GM12878 (cell line): Measurements from ENCODE around the gene ATF6B. TPM values are rescaled to one million over a fixed set of nuclear protein-coding genes. Genes with fewer than 3 reads are reported as not detected.

Source experiments
- ATAC-seq: fragments of 200-7000 bp; cut with Tn5 transposase; 3 replicates; pipeline ENCODE4 v1.9.1; 2020; ENCODE audit warnings: mild to moderate bottlenecking, moderate library complexity
- BruUV-seq: library from RNA; stranded (reverse); fragments of 400-500 nt; replicated peaks from 2 replicates; lab custom pipeline; 2021; lab: Mats Ljungman, UMichigan
- CTCF ChIA-PET: fragments of 300-600 bp; sonication (Branson Sonifier 250); formaldehyde crosslinking; extraction: SDS; loops from one replicate; lab custom pipeline; 2021; ENCODE audit warnings: inconsistent platforms; lab: Yijun Ruan, JAX
- POLR2A ChIA-PET: fragments of 350-600 bp; formaldehyde crosslinking; extraction: SDS; loops from one replicate; lab custom pipeline; 2021; ENCODE audit warnings: inconsistent platforms; lab: Charles Lee
- RAD21 ChIA-PET: fragments of 300-600 bp; sonication (Branson Sonifier 250); formaldehyde crosslinking; loops from one replicate; lab custom pipeline; 2023; ENCODE audit warnings: antibody characterized with exemption; ENCODE audit not compliant: unreplicated experiment; lab: Charles Lee
- SMC1A ChIA-PET: fragments of 300-600 bp; sonication (Branson Sonifier 250); formaldehyde crosslinking; loops from one replicate; lab custom pipeline; 2023; ENCODE audit not compliant: unreplicated experiment, uncharacterized antibody; lab: Charles Lee
- DNase-seq: peaks from one replicate; pipeline ENCODE4 v3.0.0-alpha.2; 2011; ENCODE audit warnings: low read depth, low spot score
- FAIRE-seq: peaks from 3 replicates; lab custom pipeline; 2011; peaks lifted over from hg19 to GRCh38; lab: Jason Lieb, UNC
- H2AFZ ChIP-seq: 2 replicates; pipeline ENCODE4 v1.6.0; 2011; ENCODE audit warnings: low read depth, low read length, control low read depth; ENCODE audit not compliant: control insufficient read depth
- H3K27ac ChIP-seq: 2 replicates; pipeline ENCODE4 v1.5.1; 2011; ENCODE audit warnings: control low read depth; ENCODE audit not compliant: control insufficient read depth, insufficient read depth
- H3K27me3 ChIP-seq, 2 experiments: replicated peaks in 1 of 2; 2 replicates each; pipeline versions ENCODE4 v1.6.0 to v1.6.1; 2011; ENCODE audit warnings: low read length in 1 of 2; ENCODE audit not compliant: control insufficient read depth in 2 of 2, insufficient read depth in 2 of 2
- H3K36me3 ChIP-seq, 2 experiments: 2 replicates each; pipeline ENCODE4 v1.5.1; 2011; ENCODE audit warnings: low read length in 1 of 2; ENCODE audit not compliant: control insufficient read depth in 2 of 2, insufficient read depth in 2 of 2
- H3K4me1 ChIP-seq: 2 replicates; pipeline ENCODE4 v1.6.1; 2011; ENCODE audit warnings: mild to moderate bottlenecking, low read length, moderate library complexity, mixed read lengths; ENCODE audit not compliant: control insufficient read depth, insufficient read depth
- H3K4me2 ChIP-seq: 2 replicates; pipeline ENCODE4 v1.6.0; 2011; ENCODE audit warnings: control low read depth; ENCODE audit not compliant: control insufficient read depth, insufficient read depth
- H3K4me3 ChIP-seq: fragments of 200-600 bp; sonication (generic); 2 replicates; pipeline ENCODE4 v1.5.1; 2016
- H3K79me2 ChIP-seq: 2 replicates; pipeline ENCODE4 v1.6.0; 2011; ENCODE audit warnings: low read length; ENCODE audit not compliant: control insufficient read depth, insufficient read depth
- H3K9ac ChIP-seq: 2 replicates; pipeline ENCODE4 v1.8.0; 2011; ENCODE audit warnings: low read length, control low read depth, mixed read lengths; ENCODE audit not compliant: control insufficient read depth, insufficient read depth
- H3K9me3 ChIP-seq: replicated peaks from 3 replicates; pipeline ENCODE4 v1.5.1; 2011; ENCODE audit warnings: mild to moderate bottlenecking, low read length; ENCODE audit not compliant: control insufficient read depth, insufficient read depth
- H4K20me1 ChIP-seq: 2 replicates; pipeline ENCODE4 v1.6.0; 2011; ENCODE audit not compliant: control insufficient read depth, insufficient read depth
- CBFB ChIP-seq: IDR thresholded peaks from 2 replicates; pipeline ENCODE4 v1.6.1; 2016; ENCODE audit warnings: antibody characterized with exemption, low read depth
- ETV6 ChIP-seq, 2 experiments: fragments of 450-650 bp in 1 of 2; IDR thresholded peaks in 1 of 2; conservative IDR thresholded peaks in 1 of 2; 2 replicates each; pipeline ENCODE4 v1.6.1; 2014; ENCODE audit warnings: antibody characterized with exemption in 1 of 2, borderline replicate concordance in 1 of 2, low read depth in 1 of 2, mild to moderate bottlenecking in 1 of 2, moderate library complexity in 1 of 2
- FOS ChIP-seq: IDR thresholded peaks from 3 replicates; pipeline ENCODE4 v1.6.1; 2011; ENCODE audit warnings: borderline replicate concordance; ENCODE audit not compliant: insufficient read length; ENCODE audit errors: extremely low read depth
- FOXM1 ChIP-seq: IDR thresholded peaks from 2 replicates; pipeline ENCODE4 v1.6.1; 2012; ENCODE audit warnings: low read depth, mild to moderate bottlenecking, inconsistent platforms, low read length, moderate library complexity
- NFIC ChIP-seq: IDR thresholded peaks from 2 replicates; pipeline ENCODE4 v1.6.1; 2012; ENCODE audit warnings: low read depth, mild to moderate bottlenecking, inconsistent platforms, low read length, moderate library complexity
- NR2C2 ChIP-seq: IDR thresholded peaks from 2 replicates; pipeline ENCODE4 v1.6.1; 2011; ENCODE audit warnings: borderline replicate concordance, low read depth; ENCODE audit not compliant: control insufficient read depth, insufficient read length
- POLR2AphosphoS5 ChIP-seq: IDR thresholded peaks from 2 replicates; pipeline ENCODE4 v1.6.1; 2011; ENCODE audit warnings: mild to moderate bottlenecking, low read length, inconsistent platforms
- SRF ChIP-seq, 2 experiments: IDR thresholded peaks; 2 replicates each; pipeline ENCODE4 v1.6.1; 2011; ENCODE audit warnings: low read depth in 2 of 2, low read length in 2 of 2, mild to moderate bottlenecking in 1 of 2, moderate library complexity in 1 of 2
- WGBS: methylation state at CpG from one replicate; pipeline ENCODE4 v1.1.6; 2016; ENCODE audit warnings: low lambda C conversion rate; ENCODE audit not compliant: insufficient replicate concordance, insufficient coverage; ENCODE audit errors: missing lambda C conversion rate; 5-methylcytosine and 5-hydroxymethylcytosine counted together
- in situ Hi-C: fragments of 300-500 bp; cut with MboI; formaldehyde crosslinking; loops from 9 replicates; pipeline ENCODE4 v1.14.3; 2018; ENCODE audit warnings: mixed read lengths
- intact Hi-C: fragments of 100-400 bp; cut with micrococcal nuclease; formaldehyde crosslinking; loops from one replicate; pipeline ENCODE4 v1.14.2; 2022; ENCODE audit not compliant: unreplicated experiment
- polyA plus RNA-seq, 11 experiments: library from polyadenylated mRNA; depleted of rRNA in 4 of 11; unstranded in 6 of 11; stranded (reverse) in 5 of 11; fragments of >200 nt; fragmentation: Nextera tagmentation in 4 of 11; fragmentation: Illumina TruSeq in 1 of 11; extraction: Ambion mirVana in 4 of 11; extraction: Trizol in 1 of 11; gene quantifications; 1 replicate in 1 of 11; 2 replicates in 10 of 11; pipeline versions ENCODE4 v1.2.1 to v1.2.3, GENCODE V29; 2011 to 2016; ENCODE audit warnings: inconsistent platforms in 2 of 11, missing spikeins in 2 of 11, low read depth in 1 of 11
- total RNA-seq, 4 experiments: library from RNA; depleted of rRNA in 3 of 4; stranded (reverse); fragments of >200 nt in 3 of 4; fragmentation: Illumina TruSeq in 1 of 4; extraction: Trizol in 1 of 4; gene quantifications; 2 replicates each; pipeline versions ENCODE4 v1.2.1 to v1.2.3, GENCODE V29; 2013 to 2021
- TF ChIP-seq, protein P1 (sequence below): IDR thresholded peaks from 2 replicates; pipeline ENCODE4 v1.6.1; 2012; ENCODE audit warnings: low read depth, low read length, improper control_type of control experiment

The ATF6B gene
- total and polyA plus RNA-seq, 10 of the 15 experiments (the other 5 are each of a cell fraction or from before 2014, with no cell fraction given), result 13.6 to 83.9 (median 44.0) TPM

- WGBS, result 82% methylated on average over 14 of the region's 14 CpGs
- no peaks in the 10 kb centered on the region for H3K79me2 ChIP-seq
- no peak for ATAC-seq
- ChIA-PET CTCF (interaction anchor here (0.6 kb wide), 1 partner anchor 737 kb away, joined by 3 read pairs; no protein-coding TSS in a partner anchor), SMC1A (no interaction called here), POLR2A (no interaction called here), RAD21 (no interaction called here)
- no peaks in the 10 kb centered on the region for H3K36me3 ChIP-seq
- no TSS peak for BruUV-seq
- TF ChIP-seq NR2C2 (no peak), FOXM1 (no peak), POLR2AphosphoS5 (no peak), NFIC (no peak), FOS (no peak), CBFB (no peak), SRF (IDR thresholded peaks at IDR 0.05; ENCODE audit: low read depth in 2 of 2, low read length in 2 of 2) (no peak), ETV6 (conservative IDR thresholded peaks at IDR 0.05 in 1 of 2, IDR thresholded peaks at IDR 0.05 in 1 of 2; ENCODE audit: borderline replicate concordance in 1 of 2, low read depth in 1 of 2) (no peak)
- TF ChIP-seq, protein P1, sequence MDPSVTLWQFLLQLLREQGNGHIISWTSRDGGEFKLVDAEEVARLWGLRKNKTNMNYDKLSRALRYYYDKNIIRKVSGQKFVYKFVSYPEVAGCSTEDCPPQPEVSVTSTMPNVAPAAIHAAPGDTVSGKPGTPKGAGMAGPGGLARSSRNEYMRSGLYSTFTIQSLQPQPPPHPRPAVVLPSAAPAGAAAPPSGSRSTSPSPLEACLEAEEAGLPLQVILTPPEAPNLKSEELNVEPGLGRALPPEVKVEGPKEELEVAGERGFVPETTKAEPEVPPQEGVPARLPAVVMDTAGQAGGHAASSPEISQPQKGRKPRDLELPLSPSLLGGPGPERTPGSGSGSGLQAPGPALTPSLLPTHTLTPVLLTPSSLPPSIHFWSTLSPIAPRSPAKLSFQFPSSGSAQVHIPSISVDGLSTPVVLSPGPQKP, result no peak
- no peaks in the 10 kb centered on the region for H4K20me1 ChIP-seq
- no peak overlapping the region for H2AFZ ChIP-seq
- no peaks in the 10 kb centered on the region for H3K9me3 ChIP-seq
- H3K4me3 ChIP-seq, result no peak overlapping the region
- no peak overlapping the region for H3K27ac ChIP-seq
- H3K4me1 ChIP-seq, result peaks cover 16% of the 10 kb centered on the region
- intact Hi-C loops (no loop called here), in situ Hi-C loops (no loop called here)
- FAIRE-seq, result no peak
- H3K27me3 ChIP-seq, result peaks cover 0 to 2% of the 10 kb centered on the region in 2 experiments
- no peak for DNase-seq
- H3K9ac ChIP-seq, result no peak overlapping the region
- H3K4me2 ChIP-seq, result no peak overlapping the region
Measured at GRCh38 chr6:32088487-32089049, 39.5 kb downstream of the ATF6B start.
